GM12878 (cell line): Measurements from ENCODE around the gene LDB2. TPM values are rescaled to one million over a fixed set of nuclear protein-coding genes. Genes with fewer than 3 reads are reported as not detected.

Experiments
- ATAC-seq: fragments of 200-7000 bp; cut with Tn5 transposase; 3 replicates; pipeline ENCODE4 v1.9.1; 2020; ENCODE audit warnings: mild to moderate bottlenecking, moderate library complexity
- BruUV-seq: library from RNA; stranded (reverse); fragments of 400-500 nt; replicated peaks from 2 replicates; lab custom pipeline; 2021; lab: Mats Ljungman, UMichigan
- CTCF ChIA-PET: fragments of 300-600 bp; sonication (Branson Sonifier 250); formaldehyde crosslinking; extraction: SDS; loops from one replicate; lab custom pipeline; 2021; ENCODE audit warnings: inconsistent platforms; lab: Yijun Ruan, JAX
- POLR2A ChIA-PET: fragments of 350-600 bp; formaldehyde crosslinking; extraction: SDS; loops from one replicate; lab custom pipeline; 2021; ENCODE audit warnings: inconsistent platforms; lab: Charles Lee
- RAD21 ChIA-PET: fragments of 300-600 bp; sonication (Branson Sonifier 250); formaldehyde crosslinking; loops from one replicate; lab custom pipeline; 2023; ENCODE audit warnings: antibody characterized with exemption; ENCODE audit not compliant: unreplicated experiment; lab: Charles Lee
- SMC1A ChIA-PET: fragments of 300-600 bp; sonication (Branson Sonifier 250); formaldehyde crosslinking; loops from one replicate; lab custom pipeline; 2023; ENCODE audit not compliant: unreplicated experiment, uncharacterized antibody; lab: Charles Lee
- DNase-seq: peaks from one replicate; pipeline ENCODE4 v3.0.0-alpha.2; 2011; ENCODE audit warnings: low read depth, low spot score
- FAIRE-seq: peaks from 3 replicates; lab custom pipeline; 2011; peaks lifted over from hg19 to GRCh38; lab: Jason Lieb, UNC
- H2AFZ ChIP-seq: 2 replicates; pipeline ENCODE4 v1.6.0; 2011; ENCODE audit warnings: low read depth, low read length, control low read depth; ENCODE audit not compliant: control insufficient read depth
- H3K27ac ChIP-seq: 2 replicates; pipeline ENCODE4 v1.5.1; 2011; ENCODE audit warnings: control low read depth; ENCODE audit not compliant: control insufficient read depth, insufficient read depth
- H3K27me3 ChIP-seq, 2 experiments: replicated peaks in 1 of 2; 2 replicates each; pipeline versions ENCODE4 v1.6.0 to v1.6.1; 2011; ENCODE audit warnings: low read length in 1 of 2; ENCODE audit not compliant: control insufficient read depth in 2 of 2, insufficient read depth in 2 of 2
- H3K36me3 ChIP-seq, 2 experiments: 2 replicates each; pipeline ENCODE4 v1.5.1; 2011; ENCODE audit warnings: low read length in 1 of 2; ENCODE audit not compliant: control insufficient read depth in 2 of 2, insufficient read depth in 2 of 2
- H3K4me1 ChIP-seq: 2 replicates; pipeline ENCODE4 v1.6.1; 2011; ENCODE audit warnings: mild to moderate bottlenecking, low read length, moderate library complexity, mixed read lengths; ENCODE audit not compliant: control insufficient read depth, insufficient read depth
- H3K4me2 ChIP-seq: 2 replicates; pipeline ENCODE4 v1.6.0; 2011; ENCODE audit warnings: control low read depth; ENCODE audit not compliant: control insufficient read depth, insufficient read depth
- H3K4me3 ChIP-seq: fragments of 200-600 bp; sonication (generic); 2 replicates; pipeline ENCODE4 v1.5.1; 2016
- H3K79me2 ChIP-seq: 2 replicates; pipeline ENCODE4 v1.6.0; 2011; ENCODE audit warnings: low read length; ENCODE audit not compliant: control insufficient read depth, insufficient read depth
- H3K9ac ChIP-seq: 2 replicates; pipeline ENCODE4 v1.8.0; 2011; ENCODE audit warnings: low read length, control low read depth, mixed read lengths; ENCODE audit not compliant: control insufficient read depth, insufficient read depth
- H3K9me3 ChIP-seq: replicated peaks from 3 replicates; pipeline ENCODE4 v1.5.1; 2011; ENCODE audit warnings: mild to moderate bottlenecking, low read length; ENCODE audit not compliant: control insufficient read depth, insufficient read depth
- H4K20me1 ChIP-seq: 2 replicates; pipeline ENCODE4 v1.6.0; 2011; ENCODE audit not compliant: control insufficient read depth, insufficient read depth
- BCL3 ChIP-seq: IDR thresholded peaks from 2 replicates; pipeline ENCODE4 v1.6.1; 2011; ENCODE audit warnings: borderline replicate concordance, low read depth, mild to moderate bottlenecking, moderate library complexity, low read length; ENCODE audit not compliant: insufficient read depth, poor library complexity, severe bottlenecking
- CREM ChIP-seq: IDR thresholded peaks from 2 replicates; pipeline ENCODE4 v1.6.1; 2014; ENCODE audit warnings: antibody characterized with exemption, low read depth
- EED ChIP-seq: sonication (generic); IDR thresholded peaks from 2 replicates; pipeline ENCODE4 v1.6.1; 2016; ENCODE audit warnings: antibody characterized with exemption, low read depth
- HCFC1 ChIP-seq: fragments of 150-350 bp; IDR thresholded peaks from 2 replicates; pipeline ENCODE4 v1.6.1; 2014; ENCODE audit warnings: low read length
- HDGF ChIP-seq: fragments of 450-650 bp; IDR thresholded peaks from 2 replicates; pipeline ENCODE4 v1.6.1; 2016; ENCODE audit warnings: antibody characterized with exemption
- NBN ChIP-seq: fragments of 450-650 bp; IDR thresholded peaks from 2 replicates; pipeline ENCODE4 v1.6.1; 2016
- PRDM15 ChIP-seq: fragments of 450-650 bp; formaldehyde crosslinking; IDR thresholded peaks from 2 replicates; pipeline ENCODE4 v1.4.0; 2020; ENCODE audit warnings: mild to moderate bottlenecking, moderate library complexity
- TBL1XR1 ChIP-seq: IDR thresholded peaks from 2 replicates; pipeline ENCODE4 v1.6.1; 2012; ENCODE audit warnings: low read depth, low read length, improper control_type of control experiment
- WGBS: methylation state at CpG from one replicate; pipeline ENCODE4 v1.1.6; 2016; ENCODE audit warnings: low lambda C conversion rate; ENCODE audit not compliant: insufficient replicate concordance, insufficient coverage; ENCODE audit errors: missing lambda C conversion rate; 5-methylcytosine and 5-hydroxymethylcytosine counted together
- in situ Hi-C: fragments of 300-500 bp; cut with MboI; formaldehyde crosslinking; loops from 9 replicates; pipeline ENCODE4 v1.14.3; 2018; ENCODE audit warnings: mixed read lengths
- intact Hi-C: fragments of 100-400 bp; cut with micrococcal nuclease; formaldehyde crosslinking; loops from one replicate; pipeline ENCODE4 v1.14.2; 2022; ENCODE audit not compliant: unreplicated experiment
- polyA plus RNA-seq, 11 experiments: library from polyadenylated mRNA; depleted of rRNA in 4 of 11; unstranded in 6 of 11; stranded (reverse) in 5 of 11; fragments of >200 nt; fragmentation: Nextera tagmentation in 4 of 11; fragmentation: Illumina TruSeq in 1 of 11; extraction: Ambion mirVana in 4 of 11; extraction: Trizol in 1 of 11; gene quantifications; 1 replicate in 1 of 11; 2 replicates in 10 of 11; pipeline versions ENCODE4 v1.2.1 to v1.2.3, GENCODE V29; 2011 to 2016; ENCODE audit warnings: inconsistent platforms in 2 of 11, missing spikeins in 2 of 11, low read depth in 1 of 11
- total RNA-seq, 4 experiments: library from RNA; depleted of rRNA in 3 of 4; stranded (reverse); fragments of >200 nt in 3 of 4; fragmentation: Illumina TruSeq in 1 of 4; extraction: Trizol in 1 of 4; gene quantifications; 2 replicates each; pipeline versions ENCODE4 v1.2.1 to v1.2.3, GENCODE V29; 2013 to 2021
- TF ChIP-seq, protein P1 (sequence below): fragments of 150-350 bp; IDR thresholded peaks from 2 replicates; pipeline ENCODE4 v1.6.1; 2014; ENCODE audit warnings: mild to moderate bottlenecking, low read depth, low read length
- TF ChIP-seq, protein P2 (sequence below): fragments of 450-650 bp; IDR thresholded peaks from 2 replicates; pipeline ENCODE4 v1.6.1; 2017; ENCODE audit warnings: mild to moderate bottlenecking, moderate library complexity

The LDB2 gene
- total and polyA plus RNA-seq, 10 of the 15 experiments (the other 5 are each of a cell fraction or from before 2014, with no cell fraction given), result 0.15 TPM; not detected in 9

- H2AFZ ChIP-seq, result no peak overlapping the region
- no peak for ATAC-seq
- H3K4me3 ChIP-seq, result no peak overlapping the region
- CTCF ChIA-PET, result no interaction called here
- no peak overlapping the region for H3K4me2 ChIP-seq
- RAD21 ChIA-PET, result no interaction called here
- in situ Hi-C loops (no loop called here), intact Hi-C loops (no loop called here)
- BruUV-seq, result no TSS peak
- 1% methylated on average over 4 of the region's 4 CpGs for whole genome bisulfite sequencing
- no peaks in the 10 kb centered on the region for H4K20me1 ChIP-seq
- FAIRE-seq, result no peak
- no peaks in the 10 kb centered on the region for H3K27me3 ChIP-seq
- POLR2A ChIA-PET, result no interaction called here
- H3K36me3 ChIP-seq, result no peaks in the 10 kb centered on the region
- H3K79me2 ChIP-seq, result no peaks in the 10 kb centered on the region
- no peak for DNase-seq
- H3K9me3 ChIP-seq, result no peaks in the 10 kb centered on the region
- H3K27ac ChIP-seq, result no peak overlapping the region
- SMC1A ChIA-PET, result no interaction called here
- no peak overlapping the region for H3K9ac ChIP-seq
- no peaks in the 10 kb centered on the region for H3K4me1 ChIP-seq
- TF ChIP-seq, protein P1, sequence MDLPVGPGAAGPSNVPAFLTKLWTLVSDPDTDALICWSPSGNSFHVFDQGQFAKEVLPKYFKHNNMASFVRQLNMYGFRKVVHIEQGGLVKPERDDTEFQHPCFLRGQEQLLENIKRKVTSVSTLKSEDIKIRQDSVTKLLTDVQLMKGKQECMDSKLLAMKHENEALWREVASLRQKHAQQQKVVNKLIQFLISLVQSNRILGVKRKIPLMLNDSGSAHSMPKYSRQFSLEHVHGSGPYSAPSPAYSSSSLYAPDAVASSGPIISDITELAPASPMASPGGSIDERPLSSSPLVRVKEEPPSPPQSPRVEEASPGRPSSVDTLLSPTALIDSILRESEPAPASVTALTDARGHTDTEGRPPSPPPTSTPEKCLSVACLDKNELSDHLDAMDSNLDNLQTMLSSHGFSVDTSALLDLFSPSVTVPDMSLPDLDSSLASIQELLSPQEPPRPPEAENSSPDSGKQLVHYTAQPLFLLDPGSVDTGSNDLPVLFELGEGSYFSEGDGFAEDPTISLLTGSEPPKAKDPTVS, result no peak
- TF ChIP-seq HCFC1 (no peak), PRDM15 (CRISPR knock-in tag) (no peak), CREM (no peak), EED (no peak), NBN (no peak), TBL1XR1 (no peak), BCL3 (no peak), HDGF (no peak)
- TF ChIP-seq, protein P2, sequence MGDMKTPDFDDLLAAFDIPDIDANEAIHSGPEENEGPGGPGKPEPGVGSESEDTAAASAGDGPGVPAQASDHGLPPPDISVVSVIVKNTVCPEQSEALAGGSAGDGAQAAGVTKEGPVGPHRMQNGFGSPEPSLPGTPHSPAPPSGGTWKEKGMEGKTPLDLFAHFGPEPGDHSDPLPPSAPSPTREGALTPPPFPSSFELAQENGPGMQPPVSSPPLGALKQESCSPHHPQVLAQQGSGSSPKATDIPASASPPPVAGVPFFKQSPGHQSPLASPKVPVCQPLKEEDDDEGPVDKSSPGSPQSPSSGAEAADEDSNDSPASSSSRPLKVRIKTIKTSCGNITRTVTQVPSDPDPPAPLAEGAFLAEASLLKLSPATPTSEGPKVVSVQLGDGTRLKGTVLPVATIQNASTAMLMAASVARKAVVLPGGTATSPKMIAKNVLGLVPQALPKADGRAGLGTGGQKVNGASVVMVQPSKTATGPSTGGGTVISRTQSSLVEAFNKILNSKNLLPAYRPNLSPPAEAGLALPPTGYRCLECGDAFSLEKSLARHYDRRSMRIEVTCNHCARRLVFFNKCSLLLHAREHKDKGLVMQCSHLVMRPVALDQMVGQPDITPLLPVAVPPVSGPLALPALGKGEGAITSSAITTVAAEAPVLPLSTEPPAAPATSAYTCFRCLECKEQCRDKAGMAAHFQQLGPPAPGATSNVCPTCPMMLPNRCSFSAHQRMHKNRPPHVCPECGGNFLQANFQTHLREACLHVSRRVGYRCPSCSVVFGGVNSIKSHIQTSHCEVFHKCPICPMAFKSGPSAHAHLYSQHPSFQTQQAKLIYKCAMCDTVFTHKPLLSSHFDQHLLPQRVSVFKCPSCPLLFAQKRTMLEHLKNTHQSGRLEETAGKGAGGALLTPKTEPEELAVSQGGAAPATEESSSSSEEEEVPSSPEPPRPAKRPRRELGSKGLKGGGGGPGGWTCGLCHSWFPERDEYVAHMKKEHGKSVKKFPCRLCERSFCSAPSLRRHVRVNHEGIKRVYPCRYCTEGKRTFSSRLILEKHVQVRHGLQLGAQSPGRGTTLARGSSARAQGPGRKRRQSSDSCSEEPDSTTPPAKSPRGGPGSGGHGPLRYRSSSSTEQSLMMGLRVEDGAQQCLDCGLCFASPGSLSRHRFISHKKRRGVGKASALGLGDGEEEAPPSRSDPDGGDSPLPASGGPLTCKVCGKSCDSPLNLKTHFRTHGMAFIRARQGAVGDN, result no peak
These were observed 261.4 kb downstream of the LDB2 start for GRCh38 chr4:16636912-16637630.
